Prostate gland (tissue), 2 donors: ENCODE measurements around the gene UBA5. TPM values are rescaled to one million over a fixed set of nuclear protein-coding genes. Genes with fewer than 3 reads are reported as not detected.

ENCODE experiments used
- DNase-seq: peaks from one replicate; pipeline ENCODE4 v3.0.0-alpha.2; 2019; ENCODE audit warnings: low spot score
- H3K27ac ChIP-seq, 2 donors: fragments of 200-600 bp; sonication (generic); 2 replicates each; pipeline ENCODE4 v1.5.1; 2017 to 2019
- H3K27me3 ChIP-seq: fragments of 200-600 bp; sonication (generic); replicated peaks from 2 replicates; pipeline ENCODE4 v1.5.1; 2019; ENCODE audit not compliant: insufficient read depth
- H3K36me3 ChIP-seq, 2 donors: fragments of 200-600 bp; sonication (generic); 1 replicate in 1 of 2; 2 replicates in 1 of 2; pipeline versions ENCODE4 v1.5.1 to v1.8.1; 2017 to 2019
- H3K4me1 ChIP-seq: fragments of 200-600 bp; sonication (generic); replicated peaks from 2 replicates; pipeline ENCODE4 v1.5.1; 2019
- H3K4me3 ChIP-seq, 2 donors: fragments of 200-600 bp; sonication (generic); 2 replicates each; pipeline ENCODE4 v1.5.1; 2017 to 2019
- H3K9me3 ChIP-seq: fragments of 200-600 bp; sonication (generic); 2 replicates; pipeline ENCODE4 v1.5.1; 2017
- CTCF ChIP-seq, 4 experiments: fragments of 200-600 bp in 2 of 4; fragments of 450-650 bp in 2 of 4; sonication (generic) in 2 of 4; IDR thresholded peaks; 1 replicate in 3 of 4; 2 replicates in 1 of 4; pipeline ENCODE4 v1.5.1; 2016 to 2019; ENCODE audit warnings: antibody characterized with exemption in 4 of 4, mild to moderate bottlenecking in 2 of 4, moderate library complexity in 2 of 4
- POLR2A ChIP-seq: fragments of 450-650 bp; IDR thresholded peaks from one replicate; pipeline ENCODE4 v1.6.1; 2016; ENCODE audit warnings: antibody characterized with exemption, mild to moderate bottlenecking
- POLR2AphosphoS5 ChIP-seq: sonication (generic); formaldehyde crosslinking; IDR thresholded peaks from one replicate; pipeline ENCODE4 v1.6.1; 2017; ENCODE audit warnings: antibody characterized with exemption
- WGBS: methylation state at CpG from one replicate; pipeline ENCODE4 v1.1.5; 2018; 5-methylcytosine and 5-hydroxymethylcytosine counted together
- intact Hi-C: fragments of 100-400 bp; cut with DNase I; formaldehyde crosslinking; loops from one replicate; pipeline ENCODE4 v1.14.2; 2022
- total RNA-seq, 2 donors: library from RNA; depleted of rRNA; stranded (reverse); fragments of >200 nt; gene quantifications; one replicate each; pipeline ENCODE4 v1.1.0, GENCODE V29; 2016

Gene UBA5
- total RNA-seq, 2 donors from 2014 or later = 37.5 to 48.4 TPM

- intact Hi-C loops = no loop called here
- no peak for TF ChIP-seq POLR2AphosphoS5
- no peak for TF ChIP-seq POLR2A
- TF ChIP-seq CTCF (IDR thresholded peaks at IDR 0.05) = no peak
- Histone ChIP-seq H3K4me1 (no peaks in the 10 kb centered on the region), H3K4me3 (peak overlapping the region; percentile 75 to 77), H3K27ac (peak overlapping the region; percentile 89 to 91), H3K27me3 (no peaks in the 10 kb centered on the region), H3K9me3 (no peaks in the 10 kb centered on the region), H3K36me3 (no peaks in the 10 kb centered on the region)
- 9% methylated on average over 8 of the region's 8 CpGs for WGBS
- no peak for DNase-seq
These were observed 972 bp downstream of the UBA5 start for GRCh38 chr3:132661101-132661500.

- DNase-seq = no peak
- no peak for TF ChIP-seq POLR2AphosphoS5
- TF ChIP-seq POLR2A = no peak
- no peaks in the 10 kb centered on the region for H3K4me1 ChIP-seq
- intact Hi-C loops = no loop called here
- H3K27me3 ChIP-seq = no peaks in the 10 kb centered on the region
- no peaks in the 10 kb centered on the region for H3K9me3 ChIP-seq
- no peaks in the 10 kb centered on the region for H3K36me3 ChIP-seq
- no peak overlapping the region for H3K27ac ChIP-seq
- H3K4me3 ChIP-seq = no peak overlapping the region
These were observed 2.1 kb downstream of the UBA5 start for GRCh38 chr3:132662212-132662611.

GRCh38 chr3:132665230-132665745, 5.2 kb downstream of the UBA5 start:
- Histone ChIP-seq H3K27ac (no peak overlapping the region), H3K9me3 (no peaks in the 10 kb centered on the region), H3K27me3 (no peaks in the 10 kb centered on the region), H3K4me1 (peaks cover 4% of the 10 kb centered on the region), H3K36me3 (no peaks in the 10 kb centered on the region), H3K4me3 (no peak overlapping the region)
- intact Hi-C loops = no loop called here
- no peak for DNase-seq
- WGBS = 76% methylated on average over 3 of the region's 3 CpGs
- TF ChIP-seq POLR2A (no peak), POLR2AphosphoS5 (no peak), CTCF (IDR thresholded peaks at IDR 0.05) (no peak)

- no peak overlapping the region for H3K27ac ChIP-seq
- no peaks in the 10 kb centered on the region for H3K27me3 ChIP-seq
- TF ChIP-seq POLR2A (no peak), CTCF (IDR thresholded peaks at IDR 0.05) (no peak), POLR2AphosphoS5 (no peak)
- intact Hi-C loops = no loop called here
- no peak overlapping the region for H3K4me3 ChIP-seq
- H3K9me3 ChIP-seq = no peaks in the 10 kb centered on the region
- 90% methylated on average over 5 of the region's 5 CpGs for WGBS
- DNase-seq = no peak
- H3K4me1 ChIP-seq = peaks cover 4% of the 10 kb centered on the region
- H3K36me3 ChIP-seq = peaks cover 0 to 2% of the 10 kb centered on the region in 2 donors
These were observed 9.2 kb downstream of the UBA5 start for GRCh38 chr3:132669256-132669777.

- H3K4me3 ChIP-seq = no peak overlapping the region
- TF ChIP-seq POLR2A = no peak
- intact Hi-C loops = no loop called here
- H3K36me3 ChIP-seq = peaks cover 2 to 3% of the 10 kb centered on the region in 2 donors
- H3K27ac ChIP-seq = no peak overlapping the region
- no peaks in the 10 kb centered on the region for H3K9me3 ChIP-seq
- no peak for DNase-seq
- no peaks in the 10 kb centered on the region for H3K4me1 ChIP-seq
- H3K27me3 ChIP-seq = no peaks in the 10 kb centered on the region
These were observed 15.3 kb downstream of the UBA5 start for GRCh38 chr3:132675408-132675807.

- no peaks in the 10 kb centered on the region for H3K27me3 ChIP-seq
- no peaks in the 10 kb centered on the region for H3K9me3 ChIP-seq
- H3K4me1 ChIP-seq = no peaks in the 10 kb centered on the region
- intact Hi-C loops = no loop called here
- no peak for DNase-seq
- WGBS = 97% methylated on average over 5 of the region's 5 CpGs
- H3K27ac ChIP-seq = no peak overlapping the region
- TF ChIP-seq POLR2AphosphoS5 (no peak), CTCF (IDR thresholded peaks at IDR 0.05) (no peak), POLR2A (no peak)
- H3K4me3 ChIP-seq = no peak overlapping the region
- peaks cover 0 to 8% of the 10 kb centered on the region in 2 donors for H3K36me3 ChIP-seq
These were observed 19.8 kb downstream of the UBA5 start for GRCh38 chr3:132679911-132680310.
